Activated T-cell treated with anti-CD3 and anti-CD28 coated beads, Interleukin-2, amount 50 U/mL, for 72 hours (primary cell): Measurements from ENCODE around the gene EXOC6. TPM values are rescaled to one million over a fixed set of nuclear protein-coding genes. Genes with fewer than 3 reads are reported as not detected.
A peak's percentile ranks its signal among the peaks of the same experiment; 100 is the strongest.

Experiments
- ATAC-seq, 2 donors: fragments of 150-1000 bp; cut with Tn5 transposase; replicated peaks in 1 of 2; 2 replicates each; pipeline ENCODE4 v1.10.0; 2021; ENCODE audit warnings: moderate library complexity in 2 of 2, mild to moderate bottlenecking in 1 of 2
- DNase-seq, 2 donors: peaks; one replicate each; pipeline ENCODE4 v3.0.0; 2021 to 2022; ENCODE audit warnings: mixed read lengths in 1 of 2
- H3K27ac Mint-ChIP-seq: one replicate; pipeline ENCODE4 v1.8.0; 2022; ENCODE audit warnings: mild to moderate bottlenecking, moderate library complexity, mixed read lengths
- H3K27me3 Mint-ChIP-seq: one replicate; pipeline ENCODE4 v1.8.0; 2022; ENCODE audit warnings: low read depth, mixed read lengths
- H3K36me3 Mint-ChIP-seq, 2 donors: one replicate each; pipeline ENCODE4 v1.8.0; 2022; ENCODE audit warnings: mixed read lengths in 2 of 2, mild to moderate bottlenecking in 1 of 2; ENCODE audit not compliant: insufficient read depth in 2 of 2
- H3K4me1 Mint-ChIP-seq: one replicate; pipeline ENCODE4 v1.8.0; 2022; ENCODE audit warnings: low read depth, mixed read lengths
- H3K4me3 Mint-ChIP-seq, 2 donors: one replicate each; pipeline ENCODE4 v1.8.0; 2022; ENCODE audit warnings: mild to moderate bottlenecking in 2 of 2, mixed read lengths in 2 of 2, moderate library complexity in 2 of 2
- H3K9me3 Mint-ChIP-seq, 2 donors: one replicate each; pipeline ENCODE4 v1.8.0; 2022; ENCODE audit warnings: mixed read lengths in 2 of 2
- total RNA-seq, 2 donors: library from RNA; stranded (reverse); gene quantifications; one replicate each; pipeline ENCODE4 v1.2.3, GENCODE V29; 2022

Gene EXOC6
- total RNA-seq, 2 donors from 2014 or later = 9.2 to 12.6 TPM

- no peak overlapping the region for H3K4me3 Mint-ChIP-seq
- H3K9me3 Mint-ChIP-seq = no peaks in the 10 kb centered on the region
- H3K4me1 Mint-ChIP-seq = peaks cover 39% of the 10 kb centered on the region
- no peak for DNase-seq
- no peak overlapping the region for H3K27ac Mint-ChIP-seq
- no peaks in the 10 kb centered on the region for H3K27me3 Mint-ChIP-seq
- no peaks in the 10 kb centered on the region for H3K36me3 Mint-ChIP-seq
- no peak for ATAC-seq
Measured at GRCh38 chr10:92873029-92873428, 24.7 kb downstream of the EXOC6 start.

DNA sequence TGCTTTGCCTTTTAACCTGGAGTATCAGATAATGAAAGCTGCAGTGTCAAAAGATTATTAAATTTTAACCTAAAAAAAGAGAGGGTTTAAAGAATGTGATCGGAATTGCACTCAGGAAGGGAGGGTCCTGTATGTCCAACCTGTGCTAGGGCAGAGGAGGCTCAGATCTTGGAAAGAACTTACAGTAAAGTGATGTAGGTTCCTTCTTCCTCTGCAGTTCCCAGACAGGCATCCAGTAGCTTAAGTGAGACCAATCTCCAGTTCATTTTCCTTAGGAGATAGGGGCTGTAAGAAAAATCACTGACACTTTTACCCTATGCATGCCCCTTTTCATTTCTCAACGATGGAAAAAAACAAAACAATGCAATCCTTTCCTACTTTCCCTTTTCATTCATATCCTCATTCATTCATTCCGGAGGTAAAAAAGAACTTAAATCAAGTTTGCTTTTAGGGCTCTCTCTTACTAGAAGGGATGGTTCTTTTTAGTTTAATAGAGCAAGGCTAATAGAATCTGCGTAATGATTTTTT is 28.3 kb downstream of the EXOC6 start:
- H3K4me3 Mint-ChIP-seq = peak overlapping the region in 1 of 2 donors; percentile 65
- H3K27ac Mint-ChIP-seq = no peak overlapping the region
- no peaks in the 10 kb centered on the region for H3K27me3 Mint-ChIP-seq
- ATAC-seq (no peak), DNase-seq (no peak)
- H3K36me3 Mint-ChIP-seq = no peaks in the 10 kb centered on the region
- H3K9me3 Mint-ChIP-seq = peaks cover 0 to 2% of the 10 kb centered on the region in 2 donors
- peaks cover 34% of the 10 kb centered on the region for H3K4me1 Mint-ChIP-seq

GRCh38 chr10:92880233-92880861 is 32.0 kb downstream of the EXOC6 start:
- Mint-ChIP-seq H3K4me1 (peaks cover 22% of the 10 kb centered on the region), H3K4me3 (no peak overlapping the region), H3K27ac (peak overlapping the region; percentile 51), H3K27me3 (no peaks in the 10 kb centered on the region), H3K36me3 (peaks cover 0 to 2% of the 10 kb centered on the region in 2 donors), H3K9me3 (peaks cover 0 to 2% of the 10 kb centered on the region in 2 donors)
- ATAC-seq = no peak
- peak in 1 of 2 donors; percentile 4 for DNase-seq

- Mint-ChIP-seq H3K4me1 (peaks cover 22% of the 10 kb centered on the region), H3K27ac (no peak overlapping the region), H3K4me3 (no peak overlapping the region), H3K9me3 (peaks cover 0 to 2% of the 10 kb centered on the region in 2 donors), H3K27me3 (no peaks in the 10 kb centered on the region), H3K36me3 (peaks cover 0 to 2% of the 10 kb centered on the region in 2 donors)
- ATAC-seq (no peak), DNase-seq (no peak)
Measured at GRCh38 chr10:92880917-92881316, 32.6 kb downstream of the EXOC6 start.

DNA sequence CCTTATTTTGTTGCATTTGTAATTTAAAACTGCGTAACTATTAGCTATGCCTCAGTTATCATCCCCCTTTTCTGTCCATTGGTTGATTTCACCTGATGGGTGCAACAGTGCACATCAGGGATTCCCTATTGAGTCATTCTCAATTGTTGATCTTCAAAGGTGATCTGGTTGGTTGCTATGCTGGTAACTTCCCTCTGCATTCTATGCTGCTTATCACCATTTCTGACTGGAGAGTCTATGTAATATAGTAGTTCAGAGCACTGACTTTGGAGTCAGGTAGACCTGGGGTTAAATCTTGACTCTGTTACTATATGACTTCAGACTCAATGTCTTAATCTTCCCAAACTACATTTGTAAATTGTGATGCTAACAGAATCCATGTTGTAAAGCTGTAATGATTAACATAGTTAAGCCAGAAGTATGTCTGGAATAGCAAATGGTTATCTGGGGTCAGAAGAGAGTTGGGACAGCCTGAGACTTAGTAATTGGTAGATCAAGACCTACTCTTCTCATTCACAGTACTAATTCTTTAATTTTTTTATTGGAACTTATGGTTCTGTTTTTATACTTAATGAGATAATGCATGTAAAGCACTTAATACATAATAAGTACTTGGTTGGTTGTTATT is 38.1 kb downstream of the EXOC6 start:
- DNase-seq (no peak), ATAC-seq (no peak)
- peaks cover 0 to 2% of the 10 kb centered on the region in 2 donors for H3K36me3 Mint-ChIP-seq
- no peak overlapping the region for H3K27ac Mint-ChIP-seq
- peaks cover 0 to under 1% of the 10 kb centered on the region in 2 donors for H3K9me3 Mint-ChIP-seq
- no peaks in the 10 kb centered on the region for H3K27me3 Mint-ChIP-seq
- H3K4me1 Mint-ChIP-seq = peaks cover 5% of the 10 kb centered on the region
- no peak overlapping the region for H3K4me3 Mint-ChIP-seq

DNA sequence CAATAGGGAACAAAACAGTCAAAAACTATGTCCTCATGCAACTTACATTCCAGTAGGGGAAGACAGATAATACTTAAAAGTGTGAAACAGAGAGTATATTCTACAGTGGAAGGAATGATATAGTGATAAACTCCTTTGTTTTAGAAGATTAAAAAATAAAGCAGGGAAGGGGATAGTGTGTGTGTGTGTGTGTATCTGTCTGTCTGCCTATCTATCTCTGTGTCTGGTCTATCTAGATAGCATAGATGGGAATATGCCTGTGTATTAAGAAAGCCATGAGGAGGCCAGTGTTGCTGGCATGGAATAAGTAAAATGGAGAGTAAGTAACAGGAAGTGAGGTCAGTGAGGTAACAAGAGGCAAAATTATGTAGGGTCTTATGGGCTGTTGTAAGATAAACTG is 42.2 kb downstream of the EXOC6 start:
- no peaks in the 10 kb centered on the region for H3K27me3 Mint-ChIP-seq
- no peak overlapping the region for H3K4me3 Mint-ChIP-seq
- no peaks in the 10 kb centered on the region for H3K36me3 Mint-ChIP-seq

DNA sequence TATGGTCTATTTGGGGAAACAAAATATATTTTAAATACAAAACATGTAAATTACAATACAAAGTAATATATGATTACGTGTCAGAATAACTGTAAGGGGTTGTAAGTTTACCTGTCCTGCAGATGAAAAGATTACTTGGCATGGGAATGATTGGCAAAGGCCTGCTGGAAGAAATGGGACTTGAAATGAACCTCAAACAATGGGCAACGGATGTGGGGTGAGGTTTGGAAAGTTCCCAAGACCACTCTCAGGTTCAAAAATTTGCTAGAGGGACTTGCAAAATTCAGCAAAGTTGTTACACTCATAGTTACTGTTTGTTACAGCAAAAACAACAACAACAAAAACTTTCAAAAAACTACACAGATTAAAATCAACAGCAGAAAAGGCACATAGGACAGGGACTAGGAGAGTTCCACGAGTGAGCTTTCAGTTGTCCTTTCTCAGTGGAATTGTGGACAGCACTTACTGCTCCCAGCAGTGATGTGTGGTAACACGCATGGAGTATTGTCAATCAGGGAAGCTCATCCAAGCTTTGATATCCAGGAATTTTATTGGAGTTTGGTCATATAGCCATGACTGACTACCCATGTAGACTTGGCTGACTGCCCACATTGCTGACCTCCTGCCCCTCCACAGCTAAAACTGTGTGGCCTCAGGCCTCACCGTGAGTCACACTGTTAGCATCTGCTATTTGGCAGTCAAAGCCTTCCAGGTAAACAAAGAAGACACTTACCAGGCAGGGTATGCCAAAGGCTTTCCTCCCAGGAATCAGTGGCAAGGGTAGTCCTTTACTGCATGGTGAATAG is 43.8 kb downstream of the EXOC6 start:
- Mint-ChIP-seq H3K27me3 (no peaks in the 10 kb centered on the region), H3K4me3 (no peak overlapping the region), H3K4me1 (no peaks in the 10 kb centered on the region), H3K9me3 (no peaks in the 10 kb centered on the region), H3K36me3 (no peaks in the 10 kb centered on the region), H3K27ac (no peak overlapping the region)
- ATAC-seq (no peak), DNase-seq (no peak)

More for the DNA sequence above, 42.2 kb downstream of the EXOC6 start:
- H3K4me1 Mint-ChIP-seq = peaks cover 5% of the 10 kb centered on the region
- DNase-seq (no peak), ATAC-seq (no peak)
- no peak overlapping the region for H3K27ac Mint-ChIP-seq
- H3K9me3 Mint-ChIP-seq = no peaks in the 10 kb centered on the region

DNA sequence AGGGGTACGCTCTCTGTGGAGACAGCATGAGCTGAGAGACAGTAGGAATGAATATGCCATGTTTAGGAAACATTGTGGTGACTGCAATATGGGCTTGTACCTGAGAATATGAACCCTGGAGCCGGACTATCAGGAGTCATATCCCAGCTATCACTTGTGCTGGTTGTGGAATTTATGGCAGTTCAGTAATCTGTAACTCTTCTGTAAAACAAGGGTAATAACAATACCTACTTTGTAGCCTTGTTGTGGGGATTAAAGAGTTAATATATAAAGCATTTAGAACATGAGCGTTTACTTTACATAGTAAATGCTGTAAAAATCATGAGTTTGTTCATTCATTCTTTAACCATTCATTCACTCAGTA is 44.4 kb downstream of the EXOC6 start:
- no peak overlapping the region for H3K4me3 Mint-ChIP-seq
- DNase-seq (no peak), ATAC-seq (no peak)
- H3K27me3 Mint-ChIP-seq = no peaks in the 10 kb centered on the region
- H3K9me3 Mint-ChIP-seq = no peaks in the 10 kb centered on the region
- no peaks in the 10 kb centered on the region for H3K4me1 Mint-ChIP-seq
- no peak overlapping the region for H3K27ac Mint-ChIP-seq
- H3K36me3 Mint-ChIP-seq = peaks cover 0 to under 1% of the 10 kb centered on the region in 2 donors

DNA sequence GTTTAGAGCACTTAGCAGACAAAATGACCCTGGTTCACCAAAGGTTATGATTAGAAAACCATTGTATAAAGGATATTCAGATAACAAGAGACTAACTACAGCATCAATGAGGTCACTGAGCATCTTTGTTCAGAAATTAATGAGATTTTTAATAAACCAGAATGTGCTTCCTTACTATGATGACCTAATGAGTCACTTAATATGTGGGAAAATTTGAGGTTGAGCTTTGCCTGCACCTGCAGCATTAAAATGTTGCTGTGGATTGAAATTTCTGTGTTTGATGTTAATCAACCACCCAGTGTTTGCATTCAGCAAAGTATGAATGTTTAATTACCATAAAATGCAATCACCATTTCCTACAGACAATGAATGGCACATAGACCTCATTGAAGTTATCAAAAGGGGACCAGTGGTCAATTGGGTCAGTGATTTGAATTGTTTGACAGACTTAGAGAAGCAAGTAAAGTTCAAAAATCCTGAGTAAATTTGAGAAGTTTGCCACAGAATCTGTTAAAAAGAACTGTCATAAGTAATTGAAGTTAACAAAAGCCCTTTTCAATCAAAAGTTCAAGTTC is 45.8 kb downstream of the EXOC6 start:
- H3K27me3 Mint-ChIP-seq = no peaks in the 10 kb centered on the region
- no peak overlapping the region for H3K27ac Mint-ChIP-seq
- H3K9me3 Mint-ChIP-seq = no peaks in the 10 kb centered on the region
- no peaks in the 10 kb centered on the region for H3K4me1 Mint-ChIP-seq
- H3K36me3 Mint-ChIP-seq = peaks cover 0 to 3% of the 10 kb centered on the region in 2 donors
- ATAC-seq = no peak
- no peak overlapping the region for H3K4me3 Mint-ChIP-seq
- DNase-seq = no peak

GRCh38 chr10:92897916-92898315 is 49.6 kb downstream of the EXOC6 start:
- H3K4me3 Mint-ChIP-seq = no peak overlapping the region
- no peak overlapping the region for H3K27ac Mint-ChIP-seq
- no peaks in the 10 kb centered on the region for H3K9me3 Mint-ChIP-seq
- H3K27me3 Mint-ChIP-seq = no peaks in the 10 kb centered on the region
- ATAC-seq (no peak), DNase-seq (no peak)
- H3K4me1 Mint-ChIP-seq = peaks cover 15% of the 10 kb centered on the region
- H3K36me3 Mint-ChIP-seq = peaks cover 0 to 3% of the 10 kb centered on the region in 2 donors

GRCh38 chr10:92901819-92902251 is 53.5 kb downstream of the EXOC6 start:
- ATAC-seq (peak; percentile 50 to 62), DNase-seq (peak in 1 of 2 donors; percentile 16)
- peak overlapping the region in 1 of 2 donors; percentile 52 for H3K4me3 Mint-ChIP-seq
- H3K9me3 Mint-ChIP-seq = no peaks in the 10 kb centered on the region
- H3K36me3 Mint-ChIP-seq = peaks cover 0 to 3% of the 10 kb centered on the region in 2 donors
- H3K27me3 Mint-ChIP-seq = no peaks in the 10 kb centered on the region
- peak overlapping the region; percentile 44 for H3K27ac Mint-ChIP-seq
- peaks cover 15% of the 10 kb centered on the region for H3K4me1 Mint-ChIP-seq

DNA sequence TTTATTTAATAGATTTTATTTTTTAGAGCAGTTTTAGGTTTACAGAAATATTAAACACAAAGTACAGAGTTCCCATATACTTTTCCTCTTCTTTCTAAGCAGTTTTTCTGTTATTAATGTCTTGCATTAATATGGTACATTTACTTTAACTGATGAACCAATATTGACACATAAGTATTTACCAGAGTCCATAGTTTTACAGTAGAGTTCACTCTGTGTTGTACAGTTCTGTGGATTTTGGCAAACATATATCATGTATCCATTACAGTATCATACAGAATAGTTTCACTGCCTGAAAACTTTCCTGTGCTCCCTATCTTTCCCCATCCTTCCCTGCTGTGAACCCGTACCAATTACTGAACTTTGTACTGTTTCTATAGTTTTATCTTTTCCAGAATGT is 55.3 kb downstream of the EXOC6 start:
- ATAC-seq (no peak), DNase-seq (no peak)
- Mint-ChIP-seq H3K27me3 (no peaks in the 10 kb centered on the region), H3K9me3 (no peaks in the 10 kb centered on the region), H3K27ac (no peak overlapping the region), H3K4me1 (peaks cover 15% of the 10 kb centered on the region), H3K4me3 (no peak overlapping the region), H3K36me3 (no peaks in the 10 kb centered on the region)

DNA sequence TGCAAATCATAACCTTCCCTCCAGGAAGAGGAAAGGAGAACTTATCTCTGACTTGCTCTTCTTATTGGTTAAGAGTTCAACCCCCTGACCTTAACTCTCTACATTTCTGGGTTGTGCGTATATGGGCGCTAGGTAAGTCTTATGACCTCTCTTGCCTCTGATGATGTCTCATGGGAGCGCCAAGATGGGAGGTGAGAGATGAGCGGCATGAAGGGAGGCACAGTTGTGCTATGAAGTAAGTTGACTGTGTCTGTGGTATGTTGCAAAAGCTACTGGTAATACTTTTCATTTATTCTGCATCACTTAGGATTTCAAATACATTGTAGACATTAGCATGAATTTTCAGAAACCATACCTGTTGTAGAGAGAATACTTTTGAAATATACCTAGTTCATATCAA is 59.0 kb downstream of the EXOC6 start:
- H3K4me1 Mint-ChIP-seq = peaks cover 5% of the 10 kb centered on the region
- ATAC-seq (no peak), DNase-seq (no peak)
- H3K4me3 Mint-ChIP-seq = no peak overlapping the region
- H3K27me3 Mint-ChIP-seq = no peaks in the 10 kb centered on the region
- no peak overlapping the region for H3K27ac Mint-ChIP-seq
- H3K36me3 Mint-ChIP-seq = no peaks in the 10 kb centered on the region
- no peaks in the 10 kb centered on the region for H3K9me3 Mint-ChIP-seq
